HepG2 (cell line): Measurements from ENCODE around the gene CLEC11A. TPM values are rescaled to one million over a fixed set of nuclear protein-coding genes. Genes with fewer than 3 reads are reported as not detected.

Experiments
- ATAC-seq: fragments of 200-7000 bp; cut with Tn5 transposase; 3 replicates; pipeline ENCODE4 v1.9.1; 2020; ENCODE audit warnings: mild to moderate bottlenecking, moderate library complexity
- BruUV-seq: library from RNA; stranded (reverse); fragments of 400-500 nt; replicated peaks from 2 replicates; lab custom pipeline; 2021; lab: Mats Ljungman, UMichigan
- CTCF ChIA-PET: fragments of 300-600 bp; formaldehyde crosslinking; extraction: SDS; loops from one replicate; lab custom pipeline; 2021; ENCODE audit warnings: low total read pairs, inconsistent platforms, low intra/inter-chr PET ratio; lab: Yijun Ruan, JAX
- POLR2A ChIA-PET: fragments of 350-600 bp; sonication (Branson Sonifier 250); formaldehyde crosslinking; loops from one replicate; lab custom pipeline; 2020; ENCODE audit warnings: antibody characterized with exemption, inconsistent platforms; lab: Yijun Ruan, JAX
- DNase-seq: peaks from one replicate; pipeline ENCODE4 v3.0.0-alpha.2; 2015; ENCODE audit warnings: low spot score
- FAIRE-seq: peaks from 3 replicates; lab custom pipeline; 2011; peaks lifted over from hg19 to GRCh38; lab: Jason Lieb, UNC
- H2AFZ ChIP-seq: one replicate; pipeline ENCODE4 v1.6.1; 2011; ENCODE audit warnings: low read length, inconsistent platforms
- H3K27ac ChIP-seq: fragments of 300-600 bp; 3 replicates; pipeline ENCODE4 v1.8.0; 2011; ENCODE audit warnings: mixed run types, mild to moderate bottlenecking, mixed read lengths, low read length, inconsistent platforms; ENCODE audit not compliant: insufficient read depth; ENCODE audit errors: extremely low read length
- H3K27me3 ChIP-seq, 2 experiments: fragments of 200-600 bp in 1 of 2; 2 replicates in 1 of 2; 3 replicates in 1 of 2; pipeline versions ENCODE4 v1.6.0 to v1.8.0; 2011; ENCODE audit warnings: low read length in 2 of 2, mild to moderate bottlenecking in 2 of 2, moderate library complexity in 2 of 2, inconsistent platforms in 1 of 2; ENCODE audit not compliant: insufficient read depth in 2 of 2, control insufficient read depth in 1 of 2
- H3K36me3 ChIP-seq, 2 experiments: fragments of 200-600 bp in 1 of 2; replicated peaks in 1 of 2; 2 replicates in 1 of 2; 3 replicates in 1 of 2; pipeline versions ENCODE4 v1.5.1 to v1.8.0; 2011; ENCODE audit warnings: low read length in 2 of 2, inconsistent platforms in 1 of 2; ENCODE audit not compliant: insufficient read depth in 2 of 2, control insufficient read depth in 1 of 2
- H3K4me1 ChIP-seq: 2 replicates; pipeline ENCODE4 v1.5.1; 2012; ENCODE audit warnings: low read length, inconsistent platforms; ENCODE audit not compliant: insufficient read depth
- H3K4me2 ChIP-seq: 2 replicates; pipeline ENCODE4 v1.6.0; 2011; ENCODE audit warnings: low read depth, low read length, inconsistent platforms
- H3K4me3 ChIP-seq, 3 experiments: fragments of 200-600 bp in 1 of 3; sonication (generic), shearing (Covaris generic) in 1 of 3; replicated peaks in 1 of 3; 2 replicates each; pipeline ENCODE4 v1.5.1; 2011 to 2016; ENCODE audit warnings: low read length in 3 of 3, inconsistent platforms in 2 of 3, low read depth in 2 of 3, mild to moderate bottlenecking in 2 of 3, control low read depth in 1 of 3, mixed read lengths in 1 of 3; ENCODE audit not compliant: insufficient read depth in 1 of 3
- H3K79me2 ChIP-seq: one replicate; pipeline ENCODE4 v1.6.1; 2011; ENCODE audit warnings: low read length, inconsistent platforms; ENCODE audit not compliant: insufficient read depth
- H3K9ac ChIP-seq: 2 replicates; pipeline ENCODE4 v1.6.0; 2011; ENCODE audit warnings: mild to moderate bottlenecking, low read depth, low read length, inconsistent platforms; ENCODE audit not compliant: insufficient read depth
- H3K9me3 ChIP-seq: 2 replicates; pipeline ENCODE4 v1.5.1; 2012; ENCODE audit warnings: mild to moderate bottlenecking, low read length
- H4K20me1 ChIP-seq: 2 replicates; pipeline ENCODE4 v1.6.0; 2011; ENCODE audit warnings: inconsistent platforms, mild to moderate bottlenecking, low read length, moderate library complexity; ENCODE audit not compliant: insufficient read depth
- DDIT3 ChIP-seq: sonication (generic); formaldehyde crosslinking; IDR thresholded peaks from 2 replicates; pipeline ENCODE4 v1.4.0; 2020; ENCODE audit warnings: mild to moderate bottlenecking, missing genetic modification reagents
- ERF ChIP-seq: IDR thresholded peaks from 2 replicates; pipeline ENCODE4 v1.6.1; 2018; ENCODE audit warnings: missing biosample characterization, missing genetic modification reagents
- HMGXB4 ChIP-seq, 2 experiments: sonication (generic) in 1 of 2; formaldehyde crosslinking in 1 of 2; IDR thresholded peaks; 2 replicates each; pipeline versions ENCODE4 v1.4.0 to v1.6.1; 2018 to 2020; ENCODE audit warnings: missing genetic modification reagents in 2 of 2, borderline replicate concordance in 1 of 2, low read depth in 1 of 2, mild to moderate bottlenecking in 1 of 2, missing biosample characterization in 1 of 2
- MED1 ChIP-seq: sonication (generic); formaldehyde crosslinking; IDR thresholded peaks from 2 replicates; pipeline ENCODE4 v1.4.0; 2020; ENCODE audit warnings: missing genetic modification reagents
- MLLT10 ChIP-seq: sonication (generic); formaldehyde crosslinking; IDR thresholded peaks from 2 replicates; pipeline ENCODE4 v1.4.0; 2020; ENCODE audit warnings: missing genetic modification reagents
- MTF2 ChIP-seq: sonication (generic); formaldehyde crosslinking; IDR thresholded peaks from 2 replicates; pipeline ENCODE4 v1.5.0; 2020; ENCODE audit warnings: missing genetic modification reagents, borderline replicate concordance
- NFYC ChIP-seq: IDR thresholded peaks from 2 replicates; pipeline ENCODE4 v1.6.1; 2016; ENCODE audit warnings: missing genetic modification reagents, missing compliant biosample characterization
- RAD51 ChIP-seq: fragments of 450-650 bp; IDR thresholded peaks from 2 replicates; pipeline ENCODE4 v1.6.1; 2016; ENCODE audit warnings: borderline replicate concordance
- TBL1XR1 ChIP-seq: fragments of 150-350 bp; IDR thresholded peaks from 2 replicates; pipeline ENCODE4 v1.6.1; 2014; ENCODE audit warnings: borderline replicate concordance, low read length; ENCODE audit not compliant: partially characterized antibody
- UBTF ChIP-seq: sonication (generic); formaldehyde crosslinking; IDR thresholded peaks from 2 replicates; pipeline ENCODE4 v1.4.0; 2020; ENCODE audit warnings: mild to moderate bottlenecking, missing genetic modification reagents
- ZIK1 ChIP-seq: sonication (generic); formaldehyde crosslinking; IDR thresholded peaks from 2 replicates; pipeline ENCODE4 v1.5.0; 2020; ENCODE audit warnings: mild to moderate bottlenecking, low read depth, missing genetic modification reagents, borderline replicate concordance
- ZNF264 ChIP-seq: sonication (generic); formaldehyde crosslinking; IDR thresholded peaks from 2 replicates; pipeline ENCODE4 v1.4.0; 2020; ENCODE audit warnings: missing genetic modification reagents
- ZNF276 ChIP-seq: sonication (generic); formaldehyde crosslinking; IDR thresholded peaks from 2 replicates; pipeline ENCODE4 v1.4.0; 2020; ENCODE audit warnings: mild to moderate bottlenecking, low read depth, missing genetic modification reagents
- ZNF615 ChIP-seq: sonication (generic); formaldehyde crosslinking; IDR thresholded peaks from 2 replicates; pipeline ENCODE4 v1.5.0; 2020; ENCODE audit warnings: mild to moderate bottlenecking, missing genetic modification reagents, borderline replicate concordance
- ZNF775 ChIP-seq: sonication (generic); formaldehyde crosslinking; IDR thresholded peaks from 2 replicates; pipeline ENCODE4 v1.4.0; 2020; ENCODE audit warnings: missing genetic modification reagents, mild to moderate bottlenecking, moderate library complexity, borderline replicate concordance
- ZZZ3 ChIP-seq: sonication (generic); formaldehyde crosslinking; IDR thresholded peaks from 2 replicates; pipeline ENCODE4 v1.4.0; 2020; ENCODE audit warnings: missing genetic modification reagents, mild to moderate bottlenecking, borderline replicate concordance
- WGBS: methylation state at CpG from one replicate; pipeline ENCODE4 v1.1.6; 2017; ENCODE audit warnings: low lambda C conversion rate; 5-methylcytosine and 5-hydroxymethylcytosine counted together
- in situ Hi-C: cut with HindIII; loops from 2 replicates; pipeline ENCODE4 v1.10.0; 2017; ENCODE audit warnings: low pct_unique_long_range_greater_than_20kb; ENCODE audit not compliant: extremely low pct_ligation_motif_present
- intact Hi-C: fragments of 100-400 bp; cut with micrococcal nuclease; formaldehyde crosslinking; loops from one replicate; pipeline ENCODE4 v1.10.0; 2022; ENCODE audit not compliant: unreplicated experiment
- polyA plus RNA-seq, 8 experiments: library from polyadenylated mRNA; depleted of rRNA in 3 of 8; stranded (reverse) in 7 of 8; unstranded in 1 of 8; fragments of >200 nt; fragmentation: Illumina TruSeq in 4 of 8; extraction: Trizol in 4 of 8; gene quantifications; 2 replicates each; pipeline versions ENCODE4 v1.2.1 to v1.2.3, GENCODE V29; 2011 to 2016; ENCODE audit warnings: low read depth in 4 of 8, missing spikeins in 1 of 8, mixed read lengths in 1 of 8; ENCODE audit not compliant: insufficient read depth in 1 of 8
- total RNA-seq, 5 experiments: library from RNA; depleted of rRNA; stranded (reverse); fragments of >200 nt; fragmentation: Illumina TruSeq; extraction: Trizol; gene quantifications; 2 replicates each; pipeline ENCODE4 v1.2.3, GENCODE V29; 2016; ENCODE audit warnings: low read depth in 1 of 5

CLEC11A gene
- total and polyA plus RNA-seq, 2 of the 13 experiments (the other 11 are each of a cell fraction or from before 2014, with no cell fraction given): not detected

- no peaks in the 10 kb centered on the region for H3K79me2 ChIP-seq
- H3K27me3 ChIP-seq: peaks cover 9 to 47% of the 10 kb centered on the region in 2 experiments
- no peak for ATAC-seq
- H3K27ac ChIP-seq: no peak overlapping the region
- no peak for FAIRE-seq
- no peak for DNase-seq
- no peaks in the 10 kb centered on the region for H3K36me3 ChIP-seq
- no peak overlapping the region for H2AFZ ChIP-seq
- no TSS peak for BruUV-seq
- no peak for TF ChIP-seq ZZZ3 (CRISPR knock-in tag)
- TF ChIP-seq ZIK1: no peak
- TF ChIP-seq TBL1XR1: no peak
- no peak for TF ChIP-seq UBTF (CRISPR knock-in tag)
- TF ChIP-seq HMGXB4 (CRISPR knock-in tag; IDR thresholded peaks at IDR 0.05; ENCODE audit: borderline replicate concordance in 1 of 2, low read depth in 1 of 2): no peak
- no peak for TF ChIP-seq NFYC
- TF ChIP-seq ZNF276 (CRISPR knock-in tag): no peak
- TF ChIP-seq MLLT10 (CRISPR knock-in tag): no peak
- TF ChIP-seq RAD51: no peak
- TF ChIP-seq ERF (CRISPR knock-in tag): no peak
- no peak for TF ChIP-seq ZNF615
- no peak for TF ChIP-seq MTF2 (CRISPR knock-in tag)
- no peak for TF ChIP-seq ZNF264 (CRISPR knock-in tag)
- TF ChIP-seq ZNF775 (CRISPR knock-in tag): no peak
- TF ChIP-seq MED1 (CRISPR knock-in tag): no peak
- TF ChIP-seq DDIT3 (CRISPR knock-in tag): no peak
- WGBS: 66% methylated on average over 41 of the region's 52 CpGs
- H3K4me3 ChIP-seq: no peak overlapping the region
- no peak overlapping the region for H3K4me2 ChIP-seq
- intact Hi-C loops: no loop called here
- CTCF ChIA-PET: interaction anchor here (1.4 kb wide), 1 partner anchor 58 kb away, joined by 5 read pairs; no protein-coding TSS in a partner anchor
- in situ Hi-C loops: no loop called here
- H3K4me1 ChIP-seq: no peaks in the 10 kb centered on the region
- POLR2A ChIA-PET: no interaction called here
- no peaks in the 10 kb centered on the region for H3K9me3 ChIP-seq
- no peaks in the 10 kb centered on the region for H4K20me1 ChIP-seq
- no peak overlapping the region for H3K9ac ChIP-seq
Measured at GRCh38 chr19:50725218-50725910, 2.2 kb downstream of the CLEC11A start.
